Caco-2 (cell line): ENCODE results near the gene ZNF576. TPM values are rescaled to one million over a fixed set of nuclear protein-coding genes. Genes with fewer than 3 reads are reported as not detected.

Source experiments
- BruUV-seq: library from RNA; stranded (reverse); fragments of 400-500 nt; replicated peaks from 2 replicates; lab custom pipeline; 2021; lab: Mats Ljungman, UMichigan
- CTCF ChIA-PET: fragments of 300-600 bp; sonication (Branson Sonifier 250); formaldehyde crosslinking; loops from one replicate; lab custom pipeline; 2022; ENCODE audit warnings: antibody characterized with exemption; lab: Charles Lee
- POLR2A ChIA-PET: fragments of 300-600 bp; sonication (Branson Sonifier 250); formaldehyde crosslinking; loops from one replicate; lab custom pipeline; 2022; ENCODE audit warnings: antibody characterized with exemption; lab: Charles Lee
- DNase-seq, 2 experiments: peaks; one replicate each; pipeline versions ENCODE4 v3.0.0 to v3.0.0-alpha.2; 2020 to 2022
- H3K27me3 ChIP-seq: replicated peaks from 2 replicates; pipeline ENCODE4 v1.6.0; 2011; ENCODE audit warnings: low read length; ENCODE audit not compliant: control insufficient read depth, insufficient read depth
- H3K36me3 ChIP-seq: 2 replicates; pipeline ENCODE4 v1.5.1; 2011; ENCODE audit warnings: low read length; ENCODE audit not compliant: control insufficient read depth, insufficient read depth
- H3K4me1 ChIP-seq: fragments of 250-450 bp; sonication (Bioruptor Pico); 2 replicates; pipeline ENCODE4 v1.5.1; 2020; ENCODE audit warnings: mild to moderate bottlenecking
- H3K4me3 ChIP-seq: 2 replicates; pipeline ENCODE4 v1.5.1; 2011; ENCODE audit warnings: low read depth, mild to moderate bottlenecking, control low read depth, low read length
- H3K9me3 ChIP-seq: fragments of 250-450 bp; sonication (Bioruptor Pico); 2 replicates; pipeline ENCODE4 v1.5.1; 2020; ENCODE audit warnings: mild to moderate bottlenecking, moderate library complexity
- H3K27ac Mint-ChIP-seq: one replicate; pipeline ENCODE4 v1.8.0; 2022; ENCODE audit warnings: mixed read lengths; ENCODE audit not compliant: unreplicated experiment
- H3K27me3 Mint-ChIP-seq: one replicate; pipeline ENCODE4 v1.8.0; 2022; ENCODE audit warnings: mixed read lengths; ENCODE audit not compliant: insufficient read depth, unreplicated experiment
- H3K36me3 Mint-ChIP-seq: one replicate; pipeline ENCODE4 v1.8.0; 2022; ENCODE audit warnings: mild to moderate bottlenecking, mixed read lengths; ENCODE audit not compliant: insufficient read depth, unreplicated experiment
- H3K4me1 Mint-ChIP-seq: one replicate; pipeline ENCODE4 v1.8.0; 2022; ENCODE audit warnings: low read depth, mixed read lengths; ENCODE audit not compliant: unreplicated experiment
- H3K4me3 Mint-ChIP-seq: one replicate; pipeline ENCODE4 v1.8.0; 2022; ENCODE audit warnings: mild to moderate bottlenecking, moderate library complexity, mixed read lengths; ENCODE audit not compliant: unreplicated experiment
- H3K9me3 Mint-ChIP-seq: one replicate; pipeline ENCODE4 v1.8.0; 2022; ENCODE audit warnings: mixed read lengths; ENCODE audit not compliant: unreplicated experiment
- intact Hi-C: fragments of 100-400 bp; cut with micrococcal nuclease; formaldehyde crosslinking; loops from one replicate; pipeline ENCODE4 v1.10.0; 2022; ENCODE audit not compliant: unreplicated experiment
- total RNA-seq: library from RNA; stranded (reverse); gene quantifications from 2 replicates; pipeline ENCODE4 v1.2.3, GENCODE V29; 2022
- TF ChIP-seq, protein P1 (sequence below), 2 experiments: fragments of 200-600 bp in 1 of 2; IDR thresholded peaks; 1 replicate in 1 of 2; 2 replicates in 1 of 2; pipeline versions ENCODE4 v1.5.1 to v1.8.0; 2011 to 2022; ENCODE audit warnings: antibody characterized with exemption in 1 of 2, control low read depth in 1 of 2, inconsistent platforms in 1 of 2, low read depth in 1 of 2, low read length in 1 of 2, mild to moderate bottlenecking in 1 of 2, moderate library complexity in 1 of 2; ENCODE audit not compliant: insufficient read depth in 1 of 2, severe bottlenecking in 1 of 2, unreplicated experiment in 1 of 2

Gene ZNF576
- total RNA-seq, 1 experiment from 2014 or later = 13.2 TPM

- BruUV-seq = no TSS peak
- Mint-ChIP-seq H3K4me3 (no peak overlapping the region), H3K36me3 (no peaks in the 10 kb centered on the region), H3K27me3 (no peaks in the 10 kb centered on the region), H3K9me3 (no peaks in the 10 kb centered on the region), H3K4me1 (peaks cover 10% of the 10 kb centered on the region), H3K27ac (no peak overlapping the region)
- ChIA-PET CTCF (no interaction called here), POLR2A (no interaction called here)
- Histone ChIP-seq H3K4me3 (no peak overlapping the region), H3K4me1 (peaks cover 14% of the 10 kb centered on the region; the same call in 1 of the 2 replicates), H3K36me3 (no peaks in the 10 kb centered on the region), H3K9me3 (no peaks in the 10 kb centered on the region), H3K27me3 (no peaks in the 10 kb centered on the region; the same call in 1 of the 2 replicates)
- TF ChIP-seq, protein P1, sequence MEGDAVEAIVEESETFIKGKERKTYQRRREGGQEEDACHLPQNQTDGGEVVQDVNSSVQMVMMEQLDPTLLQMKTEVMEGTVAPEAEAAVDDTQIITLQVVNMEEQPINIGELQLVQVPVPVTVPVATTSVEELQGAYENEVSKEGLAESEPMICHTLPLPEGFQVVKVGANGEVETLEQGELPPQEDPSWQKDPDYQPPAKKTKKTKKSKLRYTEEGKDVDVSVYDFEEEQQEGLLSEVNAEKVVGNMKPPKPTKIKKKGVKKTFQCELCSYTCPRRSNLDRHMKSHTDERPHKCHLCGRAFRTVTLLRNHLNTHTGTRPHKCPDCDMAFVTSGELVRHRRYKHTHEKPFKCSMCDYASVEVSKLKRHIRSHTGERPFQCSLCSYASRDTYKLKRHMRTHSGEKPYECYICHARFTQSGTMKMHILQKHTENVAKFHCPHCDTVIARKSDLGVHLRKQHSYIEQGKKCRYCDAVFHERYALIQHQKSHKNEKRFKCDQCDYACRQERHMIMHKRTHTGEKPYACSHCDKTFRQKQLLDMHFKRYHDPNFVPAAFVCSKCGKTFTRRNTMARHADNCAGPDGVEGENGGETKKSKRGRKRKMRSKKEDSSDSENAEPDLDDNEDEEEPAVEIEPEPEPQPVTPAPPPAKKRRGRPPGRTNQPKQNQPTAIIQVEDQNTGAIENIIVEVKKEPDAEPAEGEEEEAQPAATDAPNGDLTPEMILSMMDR (IDR thresholded peaks at IDR 0.05; ENCODE audit: insufficient read depth in 1 of 2, low read depth in 1 of 2, low read length in 1 of 2, severe bottlenecking in 1 of 2, unreplicated experiment in 1 of 2) = no peak
- intact Hi-C loops = no loop called here
- DNase-seq = no peak
Observed at GRCh38 chr19:43631491-43631890, 35.1 kb downstream of the ZNF576 start.

- Mint-ChIP-seq H3K27ac (no peak overlapping the region), H3K4me3 (no peak overlapping the region), H3K9me3 (no peaks in the 10 kb centered on the region), H3K36me3 (no peaks in the 10 kb centered on the region), H3K27me3 (no peaks in the 10 kb centered on the region), H3K4me1 (peaks cover 10% of the 10 kb centered on the region)
- BruUV-seq = no TSS peak
- TF ChIP-seq, protein P1 (IDR thresholded peaks at IDR 0.05; ENCODE audit: insufficient read depth in 1 of 2, low read depth in 1 of 2, low read length in 1 of 2, severe bottlenecking in 1 of 2, unreplicated experiment in 1 of 2) = no peak
- ChIA-PET CTCF (no interaction called here), POLR2A (interaction anchor here (0.6 kb wide), 1 partner anchor 59 kb away, joined by 3 read pairs; no protein-coding TSS in a partner anchor)
- H3K4me1 ChIP-seq = peaks cover 14% of the 10 kb centered on the region; the same call in 1 of the 2 replicates
- no peaks in the 10 kb centered on the region for H3K9me3 ChIP-seq
- DNase-seq = no peak
- intact Hi-C loops = no loop called here
- H3K4me3 ChIP-seq = no peak overlapping the region
- no peaks in the 10 kb centered on the region for H3K36me3 ChIP-seq
- no peaks in the 10 kb centered on the region; the same call in 1 of the 2 replicates for H3K27me3 ChIP-seq
Observed at GRCh38 chr19:43633520-43633919, 37.1 kb downstream of the ZNF576 start.

- no peaks in the 10 kb centered on the region for H3K9me3 Mint-ChIP-seq
- ChIA-PET CTCF (interaction anchor here (0.6 kb wide), 1 partner anchor 33 kb away, joined by 3 read pairs; no protein-coding TSS in a partner anchor), POLR2A (no interaction called here)
- Histone ChIP-seq H3K9me3 (no peaks in the 10 kb centered on the region), H3K27me3 (no peaks in the 10 kb centered on the region; the same call in 1 of the 2 replicates), H3K4me1 (peaks cover 14% of the 10 kb centered on the region; the same call in 1 of the 2 replicates), H3K36me3 (no peaks in the 10 kb centered on the region), H3K4me3 (no peak overlapping the region)
- intact Hi-C loops = loop anchor here (2.0 kb wide), 1 partner anchor 15 kb away; the partner anchor contains the start of gene ZNF428
- no peak overlapping the region for H3K4me3 Mint-ChIP-seq
- H3K27me3 Mint-ChIP-seq = peaks cover 5% of the 10 kb centered on the region
- no peak overlapping the region for H3K27ac Mint-ChIP-seq
- H3K4me1 Mint-ChIP-seq = peaks cover 16% of the 10 kb centered on the region
- no TSS peak for BruUV-seq
- no peak for DNase-seq
- no peaks in the 10 kb centered on the region for H3K36me3 Mint-ChIP-seq
- TF ChIP-seq, protein P1 (IDR thresholded peaks at IDR 0.05; ENCODE audit: insufficient read depth in 1 of 2, low read depth in 1 of 2, low read length in 1 of 2, severe bottlenecking in 1 of 2, unreplicated experiment in 1 of 2) = no peak
Observed at GRCh38 chr19:43634068-43634467, 37.7 kb downstream of the ZNF576 start.
